Esophagus muscularis mucosa (tissue), 4 donors: ENCODE measurements around the gene IGSF11.

Source experiments
- CTCF ChIP-seq, 3 experiments: fragments of 200-600 bp in 2 of 3; fragments of 450-650 bp in 1 of 3; sonication (generic) in 2 of 3; IDR thresholded peaks; one replicate each; pipeline ENCODE4 v1.5.1; 2017 to 2019; ENCODE audit warnings: antibody characterized with exemption in 3 of 3, mild to moderate bottlenecking in 2 of 3, moderate library complexity in 1 of 3
- EP300 ChIP-seq: sonication (generic); formaldehyde crosslinking; IDR thresholded peaks from one replicate; pipeline ENCODE4 v1.6.1; 2017; ENCODE audit warnings: antibody characterized with exemption
- POLR2A ChIP-seq: fragments of 450-650 bp; IDR thresholded peaks from one replicate; pipeline ENCODE4 v1.6.1; 2017; ENCODE audit warnings: antibody characterized with exemption, moderate library complexity, mild to moderate bottlenecking, low read depth

GRCh38 chr3:118938183-118938961 is 96.3 kb downstream of the IGSF11 start:
- no peak for TF ChIP-seq CTCF (IDR thresholded peaks at IDR 0.05)
- TF ChIP-seq POLR2A = no peak
- no peak for TF ChIP-seq EP300
